ENCODE results near the gene BRCC3.

Gene BRCC3

GRCh38 chrX:155070663-155070974, 689 bp upstream of the BRCC3 start:
- peaks cover 37% of the 10 kb centered on the region for H3K4me1 ChIP-seq (ENCODE audit: control insufficient read depth, low read length)
- H4K20me1 ChIP-seq (ENCODE audit: control insufficient read depth, insufficient read depth, low read depth, low read length) = no peaks in the 10 kb centered on the region
- peaks cover 42% of the 10 kb centered on the region for H3K36me3 ChIP-seq (ENCODE audit: control insufficient read depth, low read length)
- H3K4me2 ChIP-seq (ENCODE audit: low read length) = peak overlapping the region; percentile 78
- peak overlapping the region; percentile 71 for H3K27ac ChIP-seq (ENCODE audit: low read depth, low read length)
- H3K4me3 ChIP-seq (ENCODE audit: low read length) = peak overlapping the region; percentile 94
- no peaks in the 10 kb centered on the region for H3K9me2 ChIP-seq (replicated peaks; ENCODE audit: control insufficient read depth, low read length)
- H3K27me3 ChIP-seq (ENCODE audit: control insufficient read depth, low read length) = no peaks in the 10 kb centered on the region
- no peaks in the 10 kb centered on the region for H3K9me3 ChIP-seq (ENCODE audit: control insufficient read depth, insufficient read depth, low read length)
- H3F3A ChIP-seq (ENCODE audit: control insufficient read depth, insufficient read depth) = no peaks in the 10 kb centered on the region
- no peak for TF ChIP-seq EZH2phosphoT487 (IDR thresholded peaks at IDR 0.05; ENCODE audit: borderline replicate concordance, low read length)
- TF ChIP-seq CTCF (IDR thresholded peaks at IDR 0.05; ENCODE audit: low read depth, low read length, poor library complexity, severe bottlenecking) = no peak
- peaks cover 85% of the 10 kb centered on the region for H3K79me2 ChIP-seq (ENCODE audit: control insufficient read depth, low read length)

- peaks cover 37% of the 10 kb centered on the region for H3K4me1 ChIP-seq (ENCODE audit: control insufficient read depth, low read length)
Measured at GRCh38 chrX:155071694-155072280, 479 bp downstream of the BRCC3 start.

GRCh38 chrX:155086202-155086840, 15.0 kb downstream of the BRCC3 start:
- H3F3A ChIP-seq (ENCODE audit: control insufficient read depth, insufficient read depth) = no peaks in the 10 kb centered on the region
- no peaks in the 10 kb centered on the region for H3K9me3 ChIP-seq (ENCODE audit: control insufficient read depth, insufficient read depth, low read length)
- no peak overlapping the region for H3K27ac ChIP-seq (ENCODE audit: low read depth, low read length)
- no peaks in the 10 kb centered on the region for H3K4me1 ChIP-seq (ENCODE audit: control insufficient read depth, low read length)
- TF ChIP-seq CTCF (IDR thresholded peaks at IDR 0.05; ENCODE audit: low read depth, low read length, poor library complexity, severe bottlenecking) (peak; percentile 52), EZH2phosphoT487 (IDR thresholded peaks at IDR 0.05; ENCODE audit: borderline replicate concordance, low read length) (no peak)
- no peak overlapping the region for H3K4me2 ChIP-seq (ENCODE audit: low read length)
- H3K79me2 ChIP-seq (ENCODE audit: control insufficient read depth, low read length) = no peaks in the 10 kb centered on the region
- H3K9me2 ChIP-seq (replicated peaks; ENCODE audit: control insufficient read depth, low read length) = no peaks in the 10 kb centered on the region
- H3K27me3 ChIP-seq (ENCODE audit: control insufficient read depth, low read length) = no peaks in the 10 kb centered on the region
- no peak overlapping the region for H3K4me3 ChIP-seq (ENCODE audit: low read length)
- peaks cover 32% of the 10 kb centered on the region for H3K36me3 ChIP-seq (ENCODE audit: control insufficient read depth, low read length)
- H4K20me1 ChIP-seq (ENCODE audit: control insufficient read depth, insufficient read depth, low read depth, low read length) = no peaks in the 10 kb centered on the region

More at GRCh38 chrX:155071694-155072280, 479 bp downstream of the BRCC3 start:
- Histone ChIP-seq H4K20me1 (ENCODE audit: control insufficient read depth, insufficient read depth, low read depth, low read length) (no peaks in the 10 kb centered on the region), H3K36me3 (ENCODE audit: control insufficient read depth, low read length) (peaks cover 52% of the 10 kb centered on the region), H3K27ac (ENCODE audit: low read depth, low read length) (peak overlapping the region; percentile 71), H3K4me3 (ENCODE audit: low read length) (peak overlapping the region; percentile 92), H3K27me3 (ENCODE audit: control insufficient read depth, low read length) (no peaks in the 10 kb centered on the region), H3K4me2 (ENCODE audit: low read length) (peak overlapping the region; percentile 80), H3K79me2 (ENCODE audit: control insufficient read depth, low read length) (peaks cover 75% of the 10 kb centered on the region), H3K9me3 (ENCODE audit: control insufficient read depth, insufficient read depth, low read length) (no peaks in the 10 kb centered on the region), H3F3A (ENCODE audit: control insufficient read depth, insufficient read depth) (no peaks in the 10 kb centered on the region), H3K9me2 (replicated peaks; ENCODE audit: control insufficient read depth, low read length) (no peaks in the 10 kb centered on the region)
- no peak for TF ChIP-seq CTCF (IDR thresholded peaks at IDR 0.05; ENCODE audit: low read depth, low read length, poor library complexity, severe bottlenecking)
- TF ChIP-seq EZH2phosphoT487 (IDR thresholded peaks at IDR 0.05; ENCODE audit: borderline replicate concordance, low read length) = no peak
